K562 (cell line): Measurements from ENCODE around the gene TSPAN14. TPM values are rescaled to one million over a fixed set of nuclear protein-coding genes. Genes with fewer than 3 reads are reported as not detected.

Experiments
- ATAC-seq: fragments of 200-7000 bp; cut with Tn5 transposase; 3 replicates; pipeline ENCODE4 v1.9.1; 2020; ENCODE audit warnings: moderate library complexity
- BruUV-seq: library from RNA; stranded (reverse); fragments of 400-500 nt; replicated peaks from 2 replicates; lab custom pipeline; 2021; lab: Mats Ljungman, UMichigan
- CTCF ChIA-PET: fragments of 300-600 bp; formaldehyde crosslinking; extraction: SDS; loops from one replicate; lab custom pipeline; 2021; ENCODE audit warnings: low intra/inter-chr PET ratio; lab: Yijun Ruan, JAX
- POLR2A ChIA-PET: fragments of 300-600, 350-650 bp; sonication (Branson Sonifier 250); formaldehyde crosslinking; extraction: SDS; loops from one replicate; lab custom pipeline; 2021; ENCODE audit warnings: antibody characterized with exemption, inconsistent platforms; lab: Yijun Ruan, JAX
- DNase-seq, 4 experiments: peaks; one replicate each; pipeline versions ENCODE4 v3.0.0 to v3.0.0-alpha.2; 2011 to 2018; ENCODE audit warnings: low spot score in 3 of 4, mixed read lengths in 3 of 4; ENCODE audit errors: extremely low read depth in 1 of 4
- FAIRE-seq: peaks from 2 replicates; lab custom pipeline; 2011; peaks lifted over from hg19 to GRCh38; lab: Jason Lieb, UNC
- H2AFZ ChIP-seq: 2 replicates; pipeline ENCODE4 v1.6.0; 2011; ENCODE audit warnings: low read depth, low read length, control low read depth, inconsistent platforms
- H3K27ac ChIP-seq: fragments of 200-600 bp; 3 replicates; pipeline ENCODE4 v1.8.0; 2011; ENCODE audit warnings: low read depth, mild to moderate bottlenecking, control low read depth, inconsistent platforms, low read length, moderate library complexity, mixed read lengths; ENCODE audit errors: extremely low read depth
- H3K27me3 ChIP-seq, 2 experiments: fragments of 300-600 bp in 1 of 2; 2 replicates in 1 of 2; 3 replicates in 1 of 2; pipeline versions ENCODE4 v1.6.0 to v1.8.0; 2011; ENCODE audit warnings: inconsistent platforms in 2 of 2, low read length in 2 of 2, mild to moderate bottlenecking in 1 of 2, mixed read lengths in 1 of 2, moderate library complexity in 1 of 2; ENCODE audit not compliant: control insufficient read depth in 2 of 2, insufficient read depth in 2 of 2
- H3K36me3 ChIP-seq: fragments of 300-600 bp; 3 replicates; pipeline ENCODE4 v1.8.0; 2011; ENCODE audit warnings: mild to moderate bottlenecking, low read length, inconsistent platforms; ENCODE audit not compliant: control insufficient read depth, insufficient read depth
- H3K4me1 ChIP-seq, 2 experiments: fragments of 200-600 bp in 1 of 2; replicated peaks in 1 of 2; 2 replicates in 1 of 2; 3 replicates in 1 of 2; pipeline versions ENCODE4 v1.5.1 to v1.8.0; 2011; ENCODE audit warnings: inconsistent platforms in 2 of 2, low read length in 2 of 2, mild to moderate bottlenecking in 1 of 2, mixed read lengths in 1 of 2, moderate library complexity in 1 of 2; ENCODE audit not compliant: control insufficient read depth in 2 of 2, insufficient read depth in 2 of 2
- H3K4me2 ChIP-seq: 2 replicates; pipeline ENCODE4 v1.6.1; 2011; ENCODE audit warnings: low read length, control low read depth, inconsistent platforms, mixed read lengths; ENCODE audit not compliant: insufficient read depth
- H3K4me3 ChIP-seq: fragments of 200-600 bp; sonication (generic), shearing (Covaris generic); 2 replicates; pipeline ENCODE4 v1.5.1; 2016; ENCODE audit warnings: control low read depth, inconsistent platforms
- H3K79me2 ChIP-seq: fragments of 200-600 bp; 3 replicates; pipeline ENCODE4 v1.8.0; 2011; ENCODE audit warnings: low read length, inconsistent platforms; ENCODE audit not compliant: control insufficient read depth, insufficient read depth
- H3K9ac ChIP-seq, 2 experiments: 2 replicates each; pipeline versions ENCODE4 v1.6.0 to v1.6.1; 2011; ENCODE audit warnings: low read depth in 2 of 2, low read length in 2 of 2, control low read depth in 1 of 2, inconsistent platforms in 1 of 2, mild to moderate bottlenecking in 1 of 2, mixed read lengths in 1 of 2; ENCODE audit not compliant: insufficient read depth in 1 of 2
- H3K9me1 ChIP-seq: one replicate; pipeline ENCODE4 v1.6.0; 2011; ENCODE audit warnings: inconsistent platforms, mild to moderate bottlenecking, low read length, moderate library complexity; ENCODE audit not compliant: control insufficient read depth, insufficient read depth
- H3K9me3 ChIP-seq: replicated peaks from 2 replicates; pipeline ENCODE4 v1.5.1; 2011; ENCODE audit warnings: low read depth, low read length, inconsistent platforms; ENCODE audit not compliant: control insufficient read depth, insufficient read depth
- H4K20me1 ChIP-seq: replicated peaks from 2 replicates; pipeline ENCODE4 v1.6.1; 2011; ENCODE audit warnings: low read length, inconsistent platforms, mixed read lengths; ENCODE audit not compliant: control insufficient read depth, insufficient read depth
- DPF2 ChIP-seq: fragments of 450-650 bp; IDR thresholded peaks from 2 replicates; pipeline ENCODE4 v1.6.1; 2016
- GABPB2 ChIP-seq: fragments of 250-450 bp; sonication (Bioruptor Pico); conservative IDR thresholded peaks from 2 replicates; pipeline ENCODE4 v1.5.1; 2021; ENCODE audit warnings: mild to moderate bottlenecking
- GATA2 ChIP-seq: sonication (generic); formaldehyde crosslinking; IDR thresholded peaks from 2 replicates; pipeline ENCODE4 v1.4.0; 2020; ENCODE audit warnings: mild to moderate bottlenecking, missing genetic modification reagents
- KLF10 ChIP-seq: fragments of 250-450 bp; sonication (Bioruptor Pico); IDR thresholded peaks from 2 replicates; pipeline ENCODE4 v1.6.1; 2021; ENCODE audit warnings: matching md5 sums
- MCM2 ChIP-seq: fragments of 450-650 bp; IDR thresholded peaks from 2 replicates; pipeline ENCODE4 v1.6.1; 2017; ENCODE audit warnings: low read depth, mild to moderate bottlenecking
- MCM5 ChIP-seq: fragments of 450-650 bp; IDR thresholded peaks from 2 replicates; pipeline ENCODE4 v1.6.1; 2016; ENCODE audit warnings: low read depth
- MTA2 ChIP-seq: fragments of 450-650 bp; IDR thresholded peaks from 2 replicates; pipeline ENCODE4 v1.6.1; 2016; ENCODE audit warnings: low read depth
- NELFE ChIP-seq: IDR thresholded peaks from 2 replicates; pipeline ENCODE4 v1.6.1; 2011; ENCODE audit warnings: mild to moderate bottlenecking; ENCODE audit not compliant: insufficient read depth, insufficient read length
- RAD21 ChIP-seq, 2 experiments: fragments of 250-450 bp in 1 of 2; fragments of 450-650 bp in 1 of 2; sonication (Bioruptor Pico) in 1 of 2; formaldehyde crosslinking in 1 of 2; IDR thresholded peaks in 1 of 2; conservative IDR thresholded peaks in 1 of 2; 2 replicates each; pipeline versions ENCODE4 v1.4.0 to v1.8.0; 2020 to 2022; ENCODE audit warnings: mild to moderate bottlenecking in 2 of 2, moderate library complexity in 1 of 2
- TAF15 ChIP-seq: fragments of 200-400 bp; formaldehyde crosslinking; IDR thresholded peaks from 2 replicates; pipeline ENCODE4 v1.6.1; 2017; ENCODE audit warnings: mild to moderate bottlenecking, low read depth, low read length, moderate library complexity
- TCF7 ChIP-seq: sonication (generic); IDR thresholded peaks from 2 replicates; pipeline ENCODE4 v1.6.1; 2016; ENCODE audit warnings: antibody characterized with exemption, borderline replicate concordance
- ZNF232 ChIP-seq: sonication (generic); formaldehyde crosslinking; IDR thresholded peaks from 2 replicates; pipeline ENCODE4 v1.8.0; 2022; ENCODE audit warnings: mild to moderate bottlenecking, missing genetic modification reagents
- ZNF354B ChIP-seq: fragments of 250-450 bp; sonication (Bioruptor Pico); IDR thresholded peaks from 2 replicates; pipeline ENCODE4 v1.4.0; 2020
- ZNF609 ChIP-seq: sonication (generic); formaldehyde crosslinking; IDR thresholded peaks from 2 replicates; pipeline ENCODE4 v1.8.1; 2023; ENCODE audit warnings: missing genetic modification reagents, mild to moderate bottlenecking, borderline replicate concordance
- ZNF717 ChIP-seq: fragments of 250-450 bp; sonication (Bioruptor Pico); IDR thresholded peaks from 2 replicates; pipeline ENCODE4 v1.5.0; 2021
- in situ Hi-C: fragments of 300-500 bp; cut with MboI; formaldehyde crosslinking; loops from 4 replicates; pipeline ENCODE4 v1.15.0; 2018; ENCODE audit warnings: inconsistent platforms, mixed read lengths
- intact Hi-C: fragments of 100-400 bp; cut with micrococcal nuclease; formaldehyde crosslinking; loops from 2 replicates; pipeline ENCODE4 v1.14.2; 2022
- polyA plus RNA-seq, 8 experiments: library from polyadenylated mRNA; depleted of rRNA in 4 of 8; stranded (reverse) in 5 of 8; unstranded in 3 of 8; fragments of >200 nt; fragmentation: Nextera tagmentation in 2 of 8; fragmentation: Illumina TruSeq in 1 of 8; extraction: Ambion mirVana in 2 of 8; extraction: Trizol in 1 of 8; gene quantifications; 2 replicates each; pipeline versions ENCODE4 v1.2.1 to v1.2.3, GENCODE V29; 2011 to 2014; ENCODE audit warnings: inconsistent platforms in 1 of 8, missing spikeins in 1 of 8
- total RNA-seq, 7 experiments: library from RNA; depleted of rRNA in 6 of 7; stranded (reverse); fragments of >200 nt in 6 of 7; fragmentation: Illumina TruSeq in 2 of 7; extraction: Trizol in 2 of 7; gene quantifications; 2 replicates each; pipeline versions ENCODE4 v1.2.1 to v1.2.3, GENCODE V29; 2011 to 2021; ENCODE audit warnings: low replicate concordance in 1 of 7

TSPAN14 gene
- total and polyA plus RNA-seq, 9 of the 15 experiments (the other 6 are each of a cell fraction or from before 2014, with no cell fraction given) = 5.8 to 92.9 (median 23.3) TPM

DNA sequence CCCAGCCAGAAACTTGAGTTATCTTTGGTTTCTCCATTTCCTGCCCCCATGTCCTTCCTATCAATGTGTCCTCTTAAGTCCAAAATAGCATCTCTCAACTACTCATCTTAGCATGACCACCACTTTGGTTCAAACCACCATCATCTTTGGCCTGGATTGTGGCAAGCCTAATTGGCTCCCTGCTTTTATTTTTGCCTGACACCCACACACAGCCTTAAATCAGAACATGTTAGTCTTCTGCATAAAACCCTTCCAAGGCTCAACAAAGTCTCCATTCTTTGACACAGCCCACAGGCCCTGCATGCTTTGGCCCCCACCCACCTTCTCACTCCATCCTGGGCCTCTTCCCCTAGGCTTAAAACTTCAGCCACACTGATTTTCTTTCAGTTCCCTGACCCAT is 2.0 kb upstream of the TSPAN14 start:
- in situ Hi-C loops = no loop called here
- no peak for FAIRE-seq

More for the DNA sequence above, 2.0 kb upstream of the TSPAN14 start:
- no peak overlapping the region for H3K27ac ChIP-seq
- peaks cover 24 to 40% of the 10 kb centered on the region in 2 experiments for H3K4me1 ChIP-seq
- intact Hi-C loops = no loop called here
- peaks cover 10% of the 10 kb centered on the region; the same call in 2 of the 3 replicates for H3K36me3 ChIP-seq
- no peak overlapping the region for H3K4me2 ChIP-seq
- H3K27me3 ChIP-seq = no peaks in the 10 kb centered on the region
- no peak overlapping the region for H3K4me3 ChIP-seq
- CTCF ChIA-PET = no interaction called here
- ATAC-seq (no peak), DNase-seq (no peak)
- no peak overlapping the region for H3K9ac ChIP-seq
- POLR2A ChIA-PET = interaction anchor here (0.5 kb wide), 1 partner anchor 247 kb away, joined by 3 read pairs; no protein-coding TSS in a partner anchor
- H2AFZ ChIP-seq = no peak overlapping the region
- peaks cover 3% of the 10 kb centered on the region for H3K9me1 ChIP-seq
- TF ChIP-seq ZNF609 (CRISPR knock-in tag) = no peak
- no peak for TF ChIP-seq NELFE
- TF ChIP-seq ZNF232 = no peak
- TF ChIP-seq ZNF354B = no peak
- no peak for TF ChIP-seq ZNF717 (CRISPR knock-in tag)
- no peak for TF ChIP-seq RAD21 (CRISPR knock-in tag; conservative IDR thresholded peaks at IDR 0.05 in 1 of 2, IDR thresholded peaks at IDR 0.05 in 1 of 2)
- TF ChIP-seq GABPB2 = no peak
- no peak for TF ChIP-seq TAF15
- no peak for TF ChIP-seq MCM5
- no peak for TF ChIP-seq MCM2
- no peak for TF ChIP-seq DPF2
- no peak for TF ChIP-seq MTA2
- no peak for TF ChIP-seq KLF10 (CRISPR knock-in tag)
- TF ChIP-seq TCF7 = no peak
- no peak for TF ChIP-seq GATA2 (CRISPR knock-in tag)
- no peaks in the 10 kb centered on the region for H3K9me3 ChIP-seq
- peaks cover 28% of the 10 kb centered on the region for H3K79me2 ChIP-seq
- no TSS peak for BruUV-seq
- H4K20me1 ChIP-seq = peaks cover 11% of the 10 kb centered on the region; the same call in 1 of the 2 replicates
